MM.1S (cell line): ENCODE data around the gene DGUOK.
"Not testable (repeated sequence)": the region's sequence is repeated elsewhere in the genome, so short reads cannot be mapped to it uniquely, and the experiment has no call there.

Source experiments
- DNase-seq: peaks from one replicate; pipeline ENCODE4 v3.0.0-alpha.2; 2015
- H2AFZ ChIP-seq: fragments of 300-600 bp; sonication (generic); 2 replicates; pipeline ENCODE4 v1.6.0; 2016; ENCODE audit warnings: antibody characterized with exemption, low read length
- H3F3A ChIP-seq: fragments of 300-600 bp; sonication (generic); 2 replicates; pipeline ENCODE4 v1.6.1; 2016; ENCODE audit warnings: mild to moderate bottlenecking, antibody characterized with exemption, low read length, moderate library complexity, mixed read lengths; ENCODE audit not compliant: insufficient read depth
- H3K27ac ChIP-seq: fragments of 300-600 bp; sonication (generic); 2 replicates; pipeline ENCODE4 v1.5.1; 2016; ENCODE audit warnings: mild to moderate bottlenecking, low read length
- H3K27me3 ChIP-seq: fragments of 300-600 bp; sonication (generic); replicated peaks from 2 replicates; pipeline ENCODE4 v1.6.0; 2016; ENCODE audit warnings: low read length; ENCODE audit not compliant: insufficient read depth
- H3K36me3 ChIP-seq: fragments of 300-600 bp; sonication (generic); replicated peaks from 2 replicates; pipeline ENCODE4 v1.6.1; 2016; ENCODE audit warnings: mild to moderate bottlenecking, low read length, mixed read lengths; ENCODE audit not compliant: insufficient read depth
- H3K4me1 ChIP-seq: fragments of 300-600 bp; sonication (generic); 2 replicates; pipeline ENCODE4 v1.6.1; 2016; ENCODE audit warnings: low read length, mixed read lengths
- H3K4me2 ChIP-seq: fragments of 300-600 bp; sonication (generic); 2 replicates; pipeline ENCODE4 v1.6.0; 2016; ENCODE audit warnings: low read depth, low read length
- H3K4me3 ChIP-seq: fragments of 300-600 bp; sonication (generic); 2 replicates; pipeline ENCODE4 v1.5.1; 2016; ENCODE audit warnings: low read length, mixed read lengths
- H3K79me2 ChIP-seq: fragments of 300-600 bp; sonication (generic); 2 replicates; pipeline ENCODE4 v1.6.1; 2016; ENCODE audit warnings: mixed run types, low read length, mixed read lengths
- H3K9ac ChIP-seq: fragments of 300-600 bp; sonication (generic); 2 replicates; pipeline ENCODE4 v1.6.1; 2016; ENCODE audit warnings: low read length, mixed read lengths
- H3K9me2 ChIP-seq: fragments of 300-600 bp; sonication (generic); replicated peaks from 2 replicates; pipeline ENCODE4 v1.6.1; 2016; ENCODE audit warnings: mild to moderate bottlenecking, low read length, mixed read lengths; ENCODE audit not compliant: insufficient read depth
- H3K9me3 ChIP-seq: fragments of 300-600 bp; sonication (generic); replicated peaks from 2 replicates; pipeline ENCODE4 v1.6.1; 2016; ENCODE audit warnings: mild to moderate bottlenecking, low read length, mixed read lengths; ENCODE audit not compliant: insufficient read depth
- H4K20me1 ChIP-seq: fragments of 300-600 bp; sonication (generic); 2 replicates; pipeline ENCODE4 v1.6.1; 2016; ENCODE audit warnings: mild to moderate bottlenecking, low read length, moderate library complexity, mixed read lengths; ENCODE audit not compliant: insufficient read depth
- EZH2 ChIP-seq: fragments of 300-600 bp; sonication (generic); optimal IDR thresholded peaks from 2 replicates; pipeline ENCODE3; 2017; ENCODE audit warnings: low read depth, mild to moderate bottlenecking, antibody characterized with exemption, low read length, mixed read lengths
- EZH2phosphoT487 ChIP-seq: fragments of 300-600 bp; sonication (generic); IDR thresholded peaks from 2 replicates; pipeline ENCODE4 v1.6.1; 2018; ENCODE audit warnings: antibody characterized with exemption, low read length
- TF ChIP-seq, protein P1 (sequence below): fragments of 300-600 bp; sonication (generic); IDR thresholded peaks from 2 replicates; pipeline ENCODE4 v1.5.1; 2016; ENCODE audit warnings: antibody characterized with exemption, low read length, mixed read lengths

DGUOK gene

DNA sequence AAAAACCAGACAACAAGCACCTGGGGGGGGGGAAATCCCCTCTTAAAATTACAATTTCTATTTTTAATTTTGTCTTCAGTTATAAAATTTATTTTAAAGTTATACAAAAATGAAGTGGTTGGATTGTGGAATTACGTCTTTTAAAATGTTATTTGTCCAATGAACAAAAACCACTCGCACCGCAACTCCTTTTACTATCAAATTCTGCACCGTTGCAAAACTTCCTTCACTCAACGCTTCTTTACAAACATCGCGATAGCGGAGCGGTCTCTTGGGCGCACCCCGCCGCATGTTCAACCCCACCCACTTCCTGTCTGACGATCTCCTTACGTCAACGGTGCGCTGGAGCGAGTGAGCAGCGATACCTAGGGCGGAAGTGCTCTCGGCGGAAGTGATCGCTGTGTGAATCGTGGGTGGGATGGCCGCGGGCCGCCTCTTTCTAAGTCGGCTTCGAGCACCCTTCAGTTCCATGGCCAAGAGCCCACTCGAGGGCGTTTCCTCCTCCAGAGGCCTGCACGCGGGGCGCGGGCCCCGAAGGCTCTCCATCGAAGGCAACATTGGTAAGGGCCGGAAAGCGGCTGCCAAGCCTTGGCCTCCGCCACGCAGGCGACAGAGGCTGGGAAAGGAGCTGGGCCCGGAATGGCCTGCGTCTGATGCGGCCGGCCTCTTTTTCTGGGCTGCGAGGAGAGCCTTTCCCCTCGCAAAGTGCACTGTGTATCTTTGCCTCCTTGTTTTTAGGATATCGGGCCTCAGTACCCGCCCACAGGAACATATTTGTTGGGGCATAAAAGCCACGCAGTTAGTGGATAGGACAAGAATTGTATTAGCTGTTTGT is at the start of gene DGUOK:
Gene DGUOK, plus strand, starts transcription at position 388 of the 835 bp plus-strand sequence. Its CDS starts 31 bp downstream, at position 419.
- Histone ChIP-seq H3K4me3 (peak within 1 kb of the TSS; percentile 87), H2AFZ (peak within 1 kb of the TSS; percentile 70), H3F3A (no peaks in the 10 kb centered on the region), H3K27me3 (0 out of 2 replicates have a peak, but pooled peaks cover 4% of the 10 kb centered on the region), H3K27ac (peak within 1 kb of the TSS; percentile 78), H3K9me3 (no peaks in the 10 kb centered on the region), H3K9me2 (no peaks in the 10 kb centered on the region), H3K36me3 (no peaks in the 10 kb centered on the region), H3K9ac (peak within 1 kb of the TSS; percentile 90), H3K79me2 (peaks cover 47% of the 10 kb centered on the region), H3K4me1 (peaks cover 5% of the 10 kb centered on the region; the same call in 1 of the 2 replicates), H3K4me2 (peak within 1 kb of the TSS; percentile 81), H4K20me1 (no peaks in the 10 kb centered on the region)
- TF ChIP-seq, protein P1, sequence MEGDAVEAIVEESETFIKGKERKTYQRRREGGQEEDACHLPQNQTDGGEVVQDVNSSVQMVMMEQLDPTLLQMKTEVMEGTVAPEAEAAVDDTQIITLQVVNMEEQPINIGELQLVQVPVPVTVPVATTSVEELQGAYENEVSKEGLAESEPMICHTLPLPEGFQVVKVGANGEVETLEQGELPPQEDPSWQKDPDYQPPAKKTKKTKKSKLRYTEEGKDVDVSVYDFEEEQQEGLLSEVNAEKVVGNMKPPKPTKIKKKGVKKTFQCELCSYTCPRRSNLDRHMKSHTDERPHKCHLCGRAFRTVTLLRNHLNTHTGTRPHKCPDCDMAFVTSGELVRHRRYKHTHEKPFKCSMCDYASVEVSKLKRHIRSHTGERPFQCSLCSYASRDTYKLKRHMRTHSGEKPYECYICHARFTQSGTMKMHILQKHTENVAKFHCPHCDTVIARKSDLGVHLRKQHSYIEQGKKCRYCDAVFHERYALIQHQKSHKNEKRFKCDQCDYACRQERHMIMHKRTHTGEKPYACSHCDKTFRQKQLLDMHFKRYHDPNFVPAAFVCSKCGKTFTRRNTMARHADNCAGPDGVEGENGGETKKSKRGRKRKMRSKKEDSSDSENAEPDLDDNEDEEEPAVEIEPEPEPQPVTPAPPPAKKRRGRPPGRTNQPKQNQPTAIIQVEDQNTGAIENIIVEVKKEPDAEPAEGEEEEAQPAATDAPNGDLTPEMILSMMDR: no peak
- TF ChIP-seq EZH2phosphoT487 (no peak), EZH2 (no peak)
- peak; percentile 100 for DNase-seq

DNA sequence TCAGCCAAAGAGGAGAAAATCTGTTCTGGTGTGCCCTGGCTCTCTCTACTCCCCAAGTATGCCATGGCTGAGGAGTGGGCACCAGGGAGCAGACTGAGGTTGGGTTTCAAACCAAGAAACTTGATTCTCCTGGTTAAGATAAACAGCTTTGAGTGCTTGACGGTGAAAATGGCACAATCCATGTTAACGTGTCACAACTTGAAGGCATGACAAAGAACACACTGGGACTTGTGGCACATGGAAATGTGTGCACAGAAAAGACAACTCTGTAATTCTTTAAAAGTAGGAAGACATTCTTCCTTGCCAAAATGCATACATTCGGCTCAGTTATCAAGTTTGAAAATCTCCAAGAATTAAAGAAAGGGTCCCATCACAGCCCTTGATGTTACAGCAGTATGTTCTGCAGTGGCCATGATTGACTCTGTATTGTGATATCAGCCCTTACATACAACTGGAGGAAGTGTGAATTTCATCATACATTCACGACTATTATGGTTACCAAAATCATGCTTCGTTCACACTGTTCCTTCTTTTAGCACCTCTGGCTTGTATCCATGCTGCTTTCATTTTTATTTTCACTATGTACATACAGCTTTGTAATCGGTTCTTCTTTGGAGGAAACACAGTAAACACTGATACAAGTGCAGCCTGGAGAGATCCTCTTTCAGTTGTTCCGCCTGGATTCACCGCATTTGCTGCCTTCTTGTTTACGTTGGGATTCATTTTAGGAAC is 49.4 kb upstream of the DGUOK start:
- no peaks in the 10 kb centered on the region for H3K4me1 ChIP-seq
- H3K36me3 ChIP-seq: no peaks in the 10 kb centered on the region
- peak overlapping the region; percentile 30; the same call in 1 of the 2 replicates for H3K4me2 ChIP-seq
- no peak overlapping the region for H3K4me3 ChIP-seq
- no peaks in the 10 kb centered on the region for H3K9me3 ChIP-seq
- no peaks in the 10 kb centered on the region for H3K9me2 ChIP-seq
- no peak overlapping the region for H3K9ac ChIP-seq
- no peaks in the 10 kb centered on the region for H3K79me2 ChIP-seq
- H2AFZ ChIP-seq: peak overlapping the region; percentile 43
- no peaks in the 10 kb centered on the region for H3F3A ChIP-seq
- DNase-seq: no peak
- no peaks in the 10 kb centered on the region for H4K20me1 ChIP-seq
- no peaks in the 10 kb centered on the region for H3K27me3 ChIP-seq
- TF ChIP-seq EZH2phosphoT487 (no peak), EZH2 (no peak)
- TF ChIP-seq, protein P1: no peak
- no peak overlapping the region for H3K27ac ChIP-seq

DNA sequence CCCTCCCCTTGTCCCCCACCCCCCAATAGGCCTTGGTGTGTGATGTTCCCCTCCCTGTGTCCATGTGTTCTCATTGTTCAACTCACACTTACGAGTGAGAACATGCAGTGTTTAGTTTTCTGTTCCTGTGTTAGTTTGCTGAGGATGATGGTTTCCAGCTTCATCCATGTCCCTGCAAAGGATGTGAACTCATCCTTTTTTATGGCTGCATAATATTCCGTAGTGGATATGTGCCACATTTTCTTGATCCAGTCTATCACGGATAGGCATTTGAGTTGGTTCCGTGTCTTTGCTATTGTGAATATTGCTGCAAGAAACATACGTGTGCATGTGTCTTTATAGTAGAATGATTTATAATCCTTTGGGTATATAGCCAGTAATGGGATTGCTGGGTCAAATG is 48.7 kb upstream of the DGUOK start:
- H3K9me3 ChIP-seq, H3K4me1 ChIP-seq, H3K9ac ChIP-seq, H3K9me2 ChIP-seq, H4K20me1 ChIP-seq, H2AFZ ChIP-seq, H3K79me2 ChIP-seq, H3K27ac ChIP-seq, H3K36me3 ChIP-seq, H3F3A ChIP-seq, H3K4me2 ChIP-seq, H3K4me3 ChIP-seq, DNase-seq, H3K27me3 ChIP-seq: not testable (repeated sequence)
